Ascending aorta (tissue), 2 donors: Measurements from ENCODE around the gene DDX3X. TPM values are rescaled to one million over a fixed set of nuclear protein-coding genes. Genes with fewer than 3 reads are reported as not detected.
"Not testable (repeated sequence)": the region's sequence is repeated elsewhere in the genome, so short reads cannot be mapped to it uniquely, and the experiment has no call there.

Experiments used
- DNase-seq, 2 donors: peaks; one replicate each; pipeline ENCODE4 v3.0.0-alpha.2; 2019; ENCODE audit warnings: low spot score in 2 of 2
- H3K27ac ChIP-seq, 2 donors: fragments of 200-600 bp; sonication (generic); one replicate each; pipeline ENCODE4 v1.5.1; 2016 to 2017; ENCODE audit warnings: mild to moderate bottlenecking in 1 of 2
- H3K27me3 ChIP-seq: fragments of 200-600 bp; sonication (generic); one replicate; pipeline ENCODE4 v1.5.1; 2017
- H3K36me3 ChIP-seq, 2 donors: fragments of 200-600 bp; sonication (generic); one replicate each; pipeline ENCODE4 v1.5.1; 2016
- H3K4me1 ChIP-seq, 2 donors: fragments of 200-600 bp; sonication (generic); one replicate each; pipeline ENCODE4 v1.5.1; 2016 to 2017; ENCODE audit warnings: mild to moderate bottlenecking in 1 of 2
- H3K4me3 ChIP-seq, 2 donors: fragments of 200-600 bp; sonication (generic); one replicate each; pipeline ENCODE4 v1.5.1; 2016 to 2017; ENCODE audit warnings: mild to moderate bottlenecking in 1 of 2
- H3K9me3 ChIP-seq, 2 donors: fragments of 200-600 bp; sonication (generic); one replicate each; pipeline ENCODE4 v1.5.1; 2016
- intact Hi-C: fragments of 100-400 bp; cut with DNase I; formaldehyde crosslinking; loops from one replicate; pipeline ENCODE4 v1.15.1; 2023
- total RNA-seq: library from RNA; depleted of rRNA; stranded (reverse); fragments of >200 nt; gene quantifications from one replicate; pipeline ENCODE4 v1.1.0, GENCODE V29; 2016
- TF ChIP-seq, protein P1 (sequence below), 3 experiments: fragments of 200-600 bp in 2 of 3; fragments of 450-650 bp in 1 of 3; sonication (generic) in 2 of 3; IDR thresholded peaks; one replicate each; pipeline ENCODE4 v1.5.1; 2016 to 2019; ENCODE audit warnings: antibody characterized with exemption in 3 of 3, mild to moderate bottlenecking in 1 of 3, moderate library complexity in 1 of 3

The DDX3X gene
- total RNA-seq, 1 donor from 2014 or later = 89.3 TPM

DNA sequence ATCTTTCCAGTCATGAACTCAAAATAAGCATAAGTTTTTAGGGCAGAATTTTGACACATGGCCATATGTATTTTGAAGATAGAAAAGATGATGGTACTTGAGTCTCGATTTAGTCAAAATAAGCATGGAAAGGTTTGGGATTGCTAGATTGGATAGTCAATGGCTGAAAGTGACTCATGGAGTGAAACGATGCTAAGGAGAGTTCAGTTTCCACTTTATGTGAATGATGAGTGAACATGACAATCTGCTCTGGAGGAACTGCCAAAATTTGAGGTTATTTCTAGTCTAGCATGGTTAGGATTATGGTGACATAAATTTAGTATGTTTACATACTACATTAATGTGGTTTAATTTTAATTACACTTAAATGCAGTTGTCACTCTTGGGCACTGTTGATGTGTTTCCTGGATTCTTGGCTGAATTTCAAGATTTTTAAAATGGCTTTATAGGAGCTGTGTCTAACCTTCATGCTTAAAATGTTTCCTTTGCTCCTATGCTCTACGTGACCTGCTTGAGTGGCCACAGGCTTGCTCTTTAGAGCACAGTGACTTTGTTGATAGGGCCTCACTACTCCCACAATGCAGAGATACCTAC lies 17.1 kb downstream of the DDX3X start:
- no peaks in the 10 kb centered on the region for H3K27me3 ChIP-seq
- H3K4me3 ChIP-seq = no peak overlapping the region
- TF ChIP-seq, protein P1, sequence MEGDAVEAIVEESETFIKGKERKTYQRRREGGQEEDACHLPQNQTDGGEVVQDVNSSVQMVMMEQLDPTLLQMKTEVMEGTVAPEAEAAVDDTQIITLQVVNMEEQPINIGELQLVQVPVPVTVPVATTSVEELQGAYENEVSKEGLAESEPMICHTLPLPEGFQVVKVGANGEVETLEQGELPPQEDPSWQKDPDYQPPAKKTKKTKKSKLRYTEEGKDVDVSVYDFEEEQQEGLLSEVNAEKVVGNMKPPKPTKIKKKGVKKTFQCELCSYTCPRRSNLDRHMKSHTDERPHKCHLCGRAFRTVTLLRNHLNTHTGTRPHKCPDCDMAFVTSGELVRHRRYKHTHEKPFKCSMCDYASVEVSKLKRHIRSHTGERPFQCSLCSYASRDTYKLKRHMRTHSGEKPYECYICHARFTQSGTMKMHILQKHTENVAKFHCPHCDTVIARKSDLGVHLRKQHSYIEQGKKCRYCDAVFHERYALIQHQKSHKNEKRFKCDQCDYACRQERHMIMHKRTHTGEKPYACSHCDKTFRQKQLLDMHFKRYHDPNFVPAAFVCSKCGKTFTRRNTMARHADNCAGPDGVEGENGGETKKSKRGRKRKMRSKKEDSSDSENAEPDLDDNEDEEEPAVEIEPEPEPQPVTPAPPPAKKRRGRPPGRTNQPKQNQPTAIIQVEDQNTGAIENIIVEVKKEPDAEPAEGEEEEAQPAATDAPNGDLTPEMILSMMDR (IDR thresholded peaks at IDR 0.05) = no peak
- H3K4me1 ChIP-seq = no peaks in the 10 kb centered on the region
- H3K36me3 ChIP-seq = peaks cover 39 to 42% of the 10 kb centered on the region in 2 donors
- peak overlapping the region; percentile 33 to 41 for H3K27ac ChIP-seq
- intact Hi-C loops = no loop called here
- no peaks in the 10 kb centered on the region for H3K9me3 ChIP-seq
- no peak for DNase-seq

DNA sequence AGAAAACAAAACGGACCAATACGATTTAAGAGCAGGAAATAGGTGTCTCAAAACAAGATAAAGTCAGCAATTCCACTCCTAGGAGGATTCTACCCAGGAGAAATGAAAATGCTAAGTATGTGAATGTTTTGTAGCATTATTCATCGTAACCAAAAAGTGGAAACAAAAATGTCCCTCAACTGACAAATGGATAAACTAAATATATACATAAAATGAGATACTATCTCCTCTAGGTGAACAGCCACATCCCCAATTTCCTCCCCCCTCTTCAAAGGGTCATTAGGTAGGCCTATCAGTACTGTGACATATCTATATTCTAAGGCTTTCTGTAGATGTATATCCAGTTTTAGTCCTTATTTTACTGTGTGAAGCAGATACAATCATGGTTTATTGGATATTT lies 18.0 kb downstream of the DDX3X start:
- Histone ChIP-seq H3K27ac (no peak overlapping the region), H3K36me3 (peaks cover 31 to 34% of the 10 kb centered on the region in 2 donors), H3K27me3 (no peaks in the 10 kb centered on the region), H3K4me3 (no peak overlapping the region), H3K4me1 (no peaks in the 10 kb centered on the region), H3K9me3 (no peaks in the 10 kb centered on the region)
- no peak for DNase-seq
- intact Hi-C loops = no loop called here
- TF ChIP-seq, protein P1 (IDR thresholded peaks at IDR 0.05) = no peak

DNA sequence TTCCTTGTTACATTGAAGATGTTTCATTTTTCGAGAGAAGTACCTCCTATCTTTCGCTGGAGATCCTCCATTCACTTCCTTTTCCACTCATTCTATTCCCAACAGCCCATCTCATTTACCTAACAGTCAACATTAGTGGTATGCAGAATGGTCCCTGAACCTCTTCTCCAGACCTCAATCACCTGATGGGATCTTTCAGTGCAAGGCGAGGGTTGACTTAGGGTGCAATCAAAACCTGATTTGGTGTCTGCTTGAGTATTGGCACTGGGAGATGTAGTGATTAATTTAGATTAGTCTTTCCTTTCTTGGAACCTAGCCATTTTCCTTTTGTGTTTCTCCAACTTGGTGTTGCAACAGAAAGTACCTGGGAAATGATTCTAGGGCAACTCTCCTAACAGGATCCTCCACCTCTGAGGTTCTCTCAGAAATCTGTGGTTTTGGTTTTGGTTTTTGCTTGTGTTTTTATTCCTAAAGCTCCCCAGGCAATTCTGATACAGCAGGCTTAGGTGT lies 18.4 kb downstream of the DDX3X start:
- TF ChIP-seq, protein P1 (IDR thresholded peaks at IDR 0.05) = no peak
- Histone ChIP-seq H3K9me3 (no peaks in the 10 kb centered on the region), H3K36me3 (peaks cover 26 to 29% of the 10 kb centered on the region in 2 donors), H3K27ac (no peak overlapping the region), H3K4me1 (no peaks in the 10 kb centered on the region), H3K4me3 (no peak overlapping the region), H3K27me3 (no peaks in the 10 kb centered on the region)
- intact Hi-C loops = no loop called here
- DNase-seq = peak in 1 of 2 donors; percentile 3

DNA sequence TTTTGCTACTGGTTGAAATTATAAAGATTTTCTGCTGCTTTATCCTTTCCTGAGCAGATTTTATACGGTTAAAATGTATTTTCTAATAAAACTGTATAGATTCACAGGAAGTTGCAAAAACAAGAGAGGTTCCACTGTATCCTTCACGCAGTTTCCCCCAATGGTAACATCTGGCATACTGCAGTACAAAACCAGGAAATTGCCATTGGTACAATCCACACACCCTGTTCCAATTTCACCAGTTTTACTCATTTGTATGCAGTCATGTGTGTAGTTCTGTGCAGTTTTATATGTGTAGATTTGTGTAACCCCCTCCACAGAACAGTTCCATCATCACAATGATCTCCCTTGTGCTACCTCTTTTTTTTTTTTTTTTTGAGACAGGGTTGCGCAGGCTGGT lies 20.0 kb downstream of the DDX3X start:
- peaks cover 10 to 15% of the 10 kb centered on the region in 2 donors for H3K36me3 ChIP-seq
- H3K4me1 ChIP-seq = no peaks in the 10 kb centered on the region
- TF ChIP-seq, protein P1 (IDR thresholded peaks at IDR 0.05) = no peak
- intact Hi-C loops = no loop called here
- no peaks in the 10 kb centered on the region for H3K9me3 ChIP-seq
- no peak overlapping the region for H3K27ac ChIP-seq
- no peak overlapping the region for H3K4me3 ChIP-seq
- no peak for DNase-seq
- H3K27me3 ChIP-seq = no peaks in the 10 kb centered on the region

DNA sequence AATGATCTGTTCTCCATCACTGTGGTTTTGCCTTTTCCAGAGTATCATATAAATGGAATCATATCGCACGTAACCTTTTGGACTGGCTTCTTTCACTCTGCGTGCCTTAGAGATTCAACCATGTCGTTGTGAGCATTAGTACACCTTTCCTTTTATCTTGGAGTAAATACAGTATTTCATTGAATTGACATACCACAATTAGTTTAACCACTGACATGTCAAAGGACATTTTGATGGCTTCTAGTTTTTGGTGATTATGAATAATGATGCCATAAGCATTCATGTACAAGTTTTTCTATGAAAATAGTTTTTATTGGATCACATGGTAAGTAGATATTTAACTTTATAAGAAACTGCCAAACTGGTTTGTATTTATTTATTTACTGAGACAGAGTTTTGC lies 35.2 kb downstream of the DDX3X start:
- H3K9me3 ChIP-seq = no peaks in the 10 kb centered on the region
- DNase-seq = no peak
- H3K36me3 ChIP-seq = no peaks in the 10 kb centered on the region
- TF ChIP-seq, protein P1 (IDR thresholded peaks at IDR 0.05) = no peak
- no peak overlapping the region for H3K27ac ChIP-seq
- intact Hi-C loops = no loop called here
- no peaks in the 10 kb centered on the region for H3K27me3 ChIP-seq
- no peaks in the 10 kb centered on the region for H3K4me1 ChIP-seq
- no peak overlapping the region for H3K4me3 ChIP-seq

DNA sequence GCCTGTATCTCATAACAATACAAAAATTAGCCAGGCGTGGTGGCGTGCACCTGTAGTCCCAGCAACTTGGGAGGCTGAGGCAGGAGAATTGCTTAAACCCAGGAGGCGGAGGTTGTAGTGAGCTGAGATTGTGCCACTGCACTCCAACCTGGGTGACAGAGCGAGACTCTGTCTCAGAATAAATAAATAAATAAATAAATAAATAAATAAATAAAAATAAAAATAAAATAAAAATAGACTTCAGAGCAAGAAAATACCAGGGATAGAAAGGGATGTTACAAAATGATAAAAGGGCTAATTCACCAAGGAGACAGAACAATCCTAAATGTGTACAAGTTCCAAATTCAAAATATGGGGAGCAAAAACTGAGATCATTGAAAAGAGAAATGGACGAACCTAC lies 37.6 kb downstream of the DDX3X start:
- H3K27me3 ChIP-seq, intact Hi-C loops, H3K4me1 ChIP-seq, H3K9me3 ChIP-seq, H3K27ac ChIP-seq, H3K36me3 ChIP-seq, H3K4me3 ChIP-seq, DNase-seq: not testable (repeated sequence)
